Muscle of leg (tissue), 11 donors: ENCODE data around the gene PRLR. TPM values are rescaled to one million over a fixed set of nuclear protein-coding genes. Genes with fewer than 3 reads are reported as not detected.
"Not testable (repeated sequence)": the region's sequence is repeated elsewhere in the genome, so short reads cannot be mapped to it uniquely, and the experiment has no call there.

Experiments used
- DNase-seq: peaks from one replicate; pipeline ENCODE4 v3.0.0; 2013
- H3K27ac ChIP-seq: one replicate; pipeline ENCODE4 v1.5.1; 2013; ENCODE audit warnings: mild to moderate bottlenecking, low read length, control low read depth
- H3K27me3 ChIP-seq: one replicate; pipeline ENCODE4 v1.6.1; 2013; ENCODE audit warnings: low read length; ENCODE audit not compliant: control insufficient read depth, insufficient read depth
- H3K36me3 ChIP-seq: one replicate; pipeline ENCODE4 v1.6.1; 2013; ENCODE audit warnings: low read length; ENCODE audit not compliant: control insufficient read depth, insufficient read depth
- H3K4me1 ChIP-seq: one replicate; pipeline ENCODE4 v1.6.1; 2013; ENCODE audit warnings: low read length; ENCODE audit not compliant: control insufficient read depth, insufficient read depth
- H3K4me3 ChIP-seq: one replicate; pipeline ENCODE4 v1.5.1; 2013; ENCODE audit warnings: low read length, control low read depth
- H3K9me3 ChIP-seq: replicated peaks from 2 replicates; pipeline ENCODE4 v1.6.1; 2013; ENCODE audit warnings: low read depth, low read length; ENCODE audit not compliant: control insufficient read depth
- WGBS: methylation state at CpG from one replicate; pipeline ENCODE4 v1.1.5; 2013; ENCODE audit warnings: missing lambda C conversion rate; ENCODE audit not compliant: insufficient coverage; 5-methylcytosine and 5-hydroxymethylcytosine counted together
- polyA plus RNA-seq, 8 donors: library from polyadenylated mRNA; unstranded; fragments of 120-200 nt; gene quantifications; one replicate each; pipeline versions ENCODE4 v1.2.1 to v1.2.3, GENCODE V29; 2013; ENCODE audit warnings: inconsistent platforms in 1 of 8, low replicate concordance in 1 of 8; ENCODE audit not compliant: insufficient read length in 8 of 8, insufficient read depth in 1 of 8
- total RNA-seq: library from RNA; stranded (reverse); fragments of 120-200 nt; gene quantifications from one replicate; pipeline ENCODE4 v1.2.4, GENCODE V29; 2013

The PRLR gene
- total and polyA plus RNA-seq, 9 donors = 0.15 to 2.5 (median 0.53) TPM

DNA sequence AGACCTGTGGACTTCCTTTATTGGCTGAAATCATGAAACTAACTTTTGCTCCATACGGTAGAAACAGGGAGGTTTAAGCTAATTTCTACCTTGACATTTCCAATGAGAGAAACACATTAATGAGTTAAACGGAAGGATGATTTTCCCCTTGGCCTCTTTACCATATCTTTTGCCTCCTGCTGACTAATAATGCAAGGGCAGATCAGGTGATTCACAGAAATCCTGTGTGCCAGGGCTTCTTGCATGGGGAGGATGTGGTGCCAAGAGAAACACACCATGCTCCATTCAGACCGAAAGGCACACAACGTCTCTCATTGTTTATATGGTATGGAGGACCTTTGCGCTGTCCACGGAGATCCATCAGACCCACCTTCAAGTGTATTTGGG, 17.4 kb upstream of the PRLR start:
- Histone ChIP-seq H3K36me3 (no peaks in the 10 kb centered on the region), H3K4me3 (no peak overlapping the region), H3K4me1 (peaks cover 11% of the 10 kb centered on the region), H3K27ac (no peak overlapping the region), H3K27me3 (no peaks in the 10 kb centered on the region), H3K9me3 (no peaks in the 10 kb centered on the region)
- DNase-seq = no peak
- no CpG with 5 or more reads among the region's 6 CpGs for WGBS

DNA sequence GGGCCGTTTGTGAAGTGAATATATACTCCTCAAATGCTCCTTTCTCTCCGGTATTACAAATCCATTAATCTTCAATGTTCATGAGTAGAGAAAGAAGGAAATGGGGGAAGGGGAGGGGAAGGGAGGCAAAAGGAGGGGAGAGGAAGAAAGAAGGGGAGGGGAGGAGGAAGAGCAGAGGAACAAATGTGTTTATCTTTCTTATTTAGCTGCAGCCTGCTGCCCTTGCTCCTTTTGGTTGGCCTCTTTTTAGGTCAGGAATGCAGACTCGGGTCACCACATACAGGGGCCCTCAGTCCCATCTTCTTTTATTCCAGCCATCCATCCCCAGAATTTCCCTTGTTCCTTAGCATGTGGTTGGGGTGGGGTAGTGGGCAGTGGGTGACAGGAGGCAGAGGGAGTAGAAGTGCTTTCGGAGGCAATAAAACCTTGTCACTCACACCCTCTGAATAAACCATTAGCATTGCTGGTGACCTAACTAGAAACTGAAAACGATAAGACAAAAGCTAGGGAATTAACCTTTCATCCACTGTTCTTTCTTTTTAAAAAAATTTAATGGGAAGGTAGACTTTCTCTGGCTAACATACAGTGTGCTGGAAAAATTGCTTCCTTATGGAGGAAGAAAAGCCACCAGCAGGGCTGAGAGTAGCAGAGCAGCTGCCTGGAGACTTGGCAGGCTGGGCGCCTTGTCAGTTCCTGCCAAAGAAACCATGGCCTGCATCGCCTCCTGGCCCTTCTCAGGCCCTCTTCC, 16.8 kb upstream of the PRLR start:
- DNase-seq = peak; percentile 74
- Histone ChIP-seq H3K4me3 (no peak overlapping the region), H3K9me3 (no peaks in the 10 kb centered on the region), H3K27ac (no peak overlapping the region), H3K36me3 (no peaks in the 10 kb centered on the region), H3K27me3 (no peaks in the 10 kb centered on the region), H3K4me1 (peaks cover 11% of the 10 kb centered on the region)
- WGBS = 0% methylated on average over 1 of the region's 7 CpGs

GRCh38 chr5:35246411-35246810, 16.1 kb upstream of the PRLR start:
- no peaks in the 10 kb centered on the region for H3K9me3 ChIP-seq
- H3K27ac ChIP-seq = no peak overlapping the region
- H3K27me3 ChIP-seq = no peaks in the 10 kb centered on the region
- DNase-seq = no peak
- H3K4me3 ChIP-seq = no peak overlapping the region
- WGBS = no CpG with 5 or more reads among the region's 2 CpGs
- peaks cover 11% of the 10 kb centered on the region for H3K4me1 ChIP-seq
- no peaks in the 10 kb centered on the region for H3K36me3 ChIP-seq

DNA sequence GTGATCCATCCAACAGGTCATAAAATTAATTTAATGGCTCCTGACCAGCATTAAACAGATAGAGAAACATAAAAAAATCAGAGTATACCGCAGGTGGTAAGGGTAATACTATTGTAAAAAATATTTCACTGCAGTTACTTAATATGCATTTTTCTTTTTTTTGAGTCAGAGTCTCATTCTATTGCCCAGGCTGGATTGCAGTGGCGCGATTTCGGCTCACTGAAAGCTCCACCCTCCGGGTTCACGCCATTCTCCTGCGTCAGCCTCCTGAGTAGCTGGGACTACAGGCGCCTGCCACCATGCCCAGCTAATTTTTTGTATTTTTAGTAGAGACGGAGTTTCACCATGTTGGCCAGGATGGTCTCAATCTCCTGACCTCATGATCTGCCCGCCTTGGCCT, 15.1 kb upstream of the PRLR start:
- not testable (repeated sequence) for H3K27me3 ChIP-seq, H3K9me3 ChIP-seq, H3K36me3 ChIP-seq, H3K27ac ChIP-seq, DNase-seq, H3K4me3 ChIP-seq
- peaks cover 11% of the 10 kb centered on the region for H3K4me1 ChIP-seq
- 100% methylated on average over 3 of the region's 10 CpGs for WGBS

- Histone ChIP-seq H3K36me3 (no peaks in the 10 kb centered on the region), H3K9me3 (no peaks in the 10 kb centered on the region), H3K27me3 (no peaks in the 10 kb centered on the region), H3K4me1 (peaks cover 11% of the 10 kb centered on the region), H3K27ac (no peak overlapping the region), H3K4me3 (no peak overlapping the region)
- WGBS = no CpG with 5 or more reads among the region's 1 CpG
- no peak for DNase-seq
Measured at GRCh38 chr5:35244171-35244570, 13.9 kb upstream of the PRLR start.

- H3K4me3 ChIP-seq = no peak overlapping the region
- peaks cover 11% of the 10 kb centered on the region for H3K4me1 ChIP-seq
- H3K36me3 ChIP-seq = no peaks in the 10 kb centered on the region
- no peaks in the 10 kb centered on the region for H3K9me3 ChIP-seq
- no peak overlapping the region for H3K27ac ChIP-seq
- 50% methylated on average over 1 of the region's 4 CpGs for WGBS
- no peak for DNase-seq
- H3K27me3 ChIP-seq = no peaks in the 10 kb centered on the region
Measured at GRCh38 chr5:35242702-35243258, 12.5 kb upstream of the PRLR start.

DNA sequence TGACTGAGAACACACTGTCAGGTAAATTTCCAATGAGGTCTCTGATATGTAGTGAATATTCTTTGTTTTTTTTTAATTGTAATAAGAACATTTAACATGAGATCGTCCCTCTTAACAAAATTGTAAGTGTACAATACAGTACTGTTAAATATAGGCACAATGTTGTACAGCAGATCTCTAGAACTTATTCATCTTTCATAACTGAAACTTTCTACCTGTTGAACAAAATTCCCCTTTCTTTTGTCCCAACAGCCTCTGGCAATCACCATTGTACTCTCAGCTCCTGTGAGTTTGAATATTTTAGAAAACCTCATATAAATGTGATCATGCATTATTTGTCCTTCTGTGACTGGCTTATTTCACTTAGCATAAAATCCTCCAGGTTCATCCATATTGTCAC, 10.6 kb upstream of the PRLR start:
- H3K36me3 ChIP-seq = no peaks in the 10 kb centered on the region
- DNase-seq = no peak
- WGBS = no CpG with 5 or more reads among the region's 1 CpG
- H3K27ac ChIP-seq = no peak overlapping the region
- H3K4me3 ChIP-seq = no peak overlapping the region
- H3K27me3 ChIP-seq = no peaks in the 10 kb centered on the region
- no peaks in the 10 kb centered on the region for H3K4me1 ChIP-seq
- no peaks in the 10 kb centered on the region for H3K9me3 ChIP-seq

DNA sequence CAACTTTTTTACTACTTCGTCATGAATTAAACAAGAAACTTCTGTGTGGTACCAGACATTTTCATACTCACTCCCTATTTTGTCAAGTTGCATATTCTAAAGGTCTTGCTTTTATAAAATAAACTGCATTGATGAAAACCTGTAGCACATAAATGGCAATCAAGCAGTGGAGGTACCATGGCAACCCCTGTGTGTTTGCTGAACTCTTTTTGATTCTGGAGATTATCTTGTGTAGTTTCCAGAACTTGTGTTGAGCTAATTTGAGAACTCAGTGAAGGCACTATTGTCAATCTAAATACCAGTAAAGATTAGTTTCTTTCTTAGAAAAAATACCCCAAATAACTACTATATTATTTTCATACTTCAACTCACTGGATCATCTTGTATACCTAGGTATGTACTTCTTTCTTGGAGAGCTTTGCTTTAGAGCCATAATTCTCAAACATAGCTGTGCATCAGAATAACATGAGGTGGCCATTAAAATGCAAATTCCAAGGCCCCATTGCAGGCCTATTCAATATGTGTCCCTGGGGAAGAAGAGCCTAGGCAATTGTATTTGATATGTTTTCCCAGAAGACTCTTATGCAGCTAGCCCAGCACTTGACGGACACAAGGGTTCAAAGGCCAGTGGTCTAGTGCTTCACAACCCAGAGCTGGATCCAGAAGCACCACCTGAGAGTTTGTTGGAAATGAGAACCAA, 9.8 kb upstream of the PRLR start:
- Histone ChIP-seq H3K27ac (no peak overlapping the region), H3K4me3 (no peak overlapping the region), H3K4me1 (no peaks in the 10 kb centered on the region), H3K27me3 (no peaks in the 10 kb centered on the region), H3K9me3 (no peaks in the 10 kb centered on the region), H3K36me3 (no peaks in the 10 kb centered on the region)
- no peak for DNase-seq
- WGBS = no CpG with 5 or more reads among the region's 2 CpGs

DNA sequence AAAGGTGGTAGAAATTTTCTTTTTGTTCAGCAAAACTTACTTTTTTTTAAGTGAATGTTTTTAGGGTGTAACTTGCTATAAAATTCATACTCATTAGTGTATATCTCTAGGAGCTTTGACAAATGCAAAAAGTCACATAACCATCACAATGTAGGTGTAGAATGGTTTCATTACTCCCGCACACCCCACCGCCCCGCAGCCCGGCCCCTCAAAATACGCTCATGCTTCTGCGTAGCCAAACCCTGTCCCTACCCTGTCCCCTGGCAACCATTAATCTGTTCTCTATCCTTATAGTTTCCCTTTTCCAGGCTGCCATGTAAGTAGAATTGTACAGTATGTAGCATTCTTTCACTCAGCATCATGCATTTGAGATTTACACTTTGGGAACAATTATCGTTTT, 9.2 kb upstream of the PRLR start:
- no peaks in the 10 kb centered on the region for H3K27me3 ChIP-seq
- H3K4me3 ChIP-seq = no peak overlapping the region
- no peak overlapping the region for H3K27ac ChIP-seq
- 89% methylated on average over 5 of the region's 7 CpGs for WGBS
- DNase-seq = no peak
- no peaks in the 10 kb centered on the region for H3K36me3 ChIP-seq
- no peaks in the 10 kb centered on the region for H3K4me1 ChIP-seq
- H3K9me3 ChIP-seq = no peaks in the 10 kb centered on the region

DNA sequence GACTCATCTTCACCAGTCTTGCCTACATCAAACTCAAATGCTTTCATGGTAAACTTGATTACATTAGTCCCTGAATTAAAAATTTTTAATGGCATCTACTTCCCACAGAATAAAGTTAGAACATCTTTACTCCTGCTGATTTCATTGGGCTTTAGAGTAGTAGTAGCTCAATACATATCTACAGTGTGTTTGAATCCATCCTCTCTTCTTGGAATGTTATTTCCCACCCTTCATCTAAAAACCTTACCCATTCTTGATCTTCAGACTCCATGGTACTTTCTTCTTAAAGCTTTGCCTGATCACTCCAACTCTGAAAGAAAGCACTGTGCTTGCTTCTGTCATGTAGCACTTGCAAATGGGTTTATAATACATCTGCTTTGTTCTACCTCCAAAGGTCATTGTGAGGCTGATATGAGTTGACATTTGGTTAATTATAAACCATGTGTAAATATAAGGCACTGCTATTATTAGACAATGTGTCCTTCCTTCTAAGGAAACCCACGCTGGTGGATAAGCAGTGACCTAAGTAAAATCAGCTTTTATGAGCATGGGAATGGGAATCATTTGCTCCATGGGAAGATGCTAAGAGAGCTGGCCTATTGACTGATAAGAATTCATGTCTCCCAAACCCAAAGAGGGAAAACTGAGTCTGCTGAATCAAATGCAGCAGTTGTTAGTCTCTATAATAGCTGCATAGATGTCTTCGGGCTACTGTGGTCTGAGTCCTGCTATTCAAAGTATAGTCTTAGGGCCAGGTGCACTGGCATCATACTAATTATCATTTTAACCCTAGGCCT, 7.5 kb upstream of the PRLR start:
- no CpG with 5 or more reads among the region's 2 CpGs for WGBS
- Histone ChIP-seq H3K4me3 (no peak overlapping the region), H3K4me1 (no peaks in the 10 kb centered on the region), H3K27me3 (no peaks in the 10 kb centered on the region), H3K36me3 (no peaks in the 10 kb centered on the region), H3K27ac (no peak overlapping the region), H3K9me3 (no peaks in the 10 kb centered on the region)
- no peak for DNase-seq
